Adrenal gland (tissue), 12 donors: ENCODE measurements around the gene ERF. TPM values are rescaled to one million over a fixed set of nuclear protein-coding genes. Genes with fewer than 3 reads are reported as not detected.
A peak's percentile ranks its signal among the peaks of the same experiment; 100 is the strongest.

Source experiments
- DNase-seq, 7 donors: peaks; one replicate each; pipeline ENCODE4 v3.0.0-alpha.2; 2019 to 2020
- H3K27ac ChIP-seq, 5 donors: fragments of 200-600 bp; sonication (generic) in 4 of 5; 1 replicate in 3 of 5; 2 replicates in 2 of 5; pipeline versions ENCODE4 v1.5.1 to v1.8.0; 2016 to 2020; ENCODE audit warnings: mild to moderate bottlenecking in 1 of 5
- H3K27me3 ChIP-seq: fragments of 200-600 bp; 2 replicates; pipeline ENCODE4 v1.8.0; 2021
- H3K36me3 ChIP-seq, 2 donors: fragments of 200-600 bp; replicated peaks in 1 of 2; 1 replicate in 1 of 2; 2 replicates in 1 of 2; pipeline versions ENCODE4 v1.5.1 to v1.8.0; 2018 to 2022
- H3K4me1 ChIP-seq, 2 donors: fragments of 200-600 bp; replicated peaks in 1 of 2; 1 replicate in 1 of 2; 2 replicates in 1 of 2; pipeline versions ENCODE4 v1.5.1 to v1.8.0; 2018 to 2021
- H3K4me3 ChIP-seq, 4 donors: fragments of 200-600 bp; sonication (generic) in 3 of 4; one replicate each; pipeline ENCODE4 v1.5.1; 2016 to 2018
- H3K9me3 ChIP-seq, 3 donors: fragments of 200-600 bp; sonication (generic) in 1 of 3; replicated peaks in 1 of 3; 1 replicate in 2 of 3; 2 replicates in 1 of 3; pipeline versions ENCODE4 v1.5.1 to v1.8.0; 2016 to 2021
- CTCF ChIP-seq, 6 experiments: fragments of 450-650 bp in 4 of 6; fragments of 200-600 bp in 2 of 6; sonication (generic) in 1 of 6; IDR thresholded peaks; 1 replicate in 5 of 6; 2 replicates in 1 of 6; pipeline versions ENCODE4 v1.5.1 to v1.8.0; 2016 to 2021; ENCODE audit warnings: antibody characterized with exemption in 6 of 6, mild to moderate bottlenecking in 2 of 6, moderate library complexity in 1 of 6
- POLR2A ChIP-seq, 2 donors: fragments of 450-650 bp; IDR thresholded peaks; one replicate each; pipeline ENCODE4 v1.6.1; 2017; ENCODE audit warnings: antibody characterized with exemption in 2 of 2, mild to moderate bottlenecking in 2 of 2, moderate library complexity in 1 of 2
- WGBS, 4 donors: extraction: QIAGEN DNeasy Blood & Tissue Kit in 2 of 4; methylation state at CpG; one replicate each; pipeline versions ENCODE4 v1.1.5 to v1.1.7; 2013 to 2017; 5-methylcytosine and 5-hydroxymethylcytosine counted together
- intact Hi-C, 2 donors: fragments of 100-400 bp; cut with DNase I; formaldehyde crosslinking; loops; one replicate each; pipeline versions ENCODE4 v1.14.1 to v1.15.0; 2022 to 2023
- polyA plus RNA-seq, 3 donors: library from polyadenylated mRNA; stranded (reverse); fragments of 200-250 nt in 2 of 3; fragments of 350-450 nt in 1 of 3; fragmentation: Illumina TruSeq in 1 of 3; extraction: RNeasy Lipid Tissue Mini Kit (QIAGEN cat#74804) in 1 of 3; gene quantifications; one replicate each; pipeline ENCODE4 v1.2.3, GENCODE V29; 2013 to 2014
- total RNA-seq, 9 donors: library from RNA; depleted of rRNA in 4 of 9; stranded (reverse); fragments of >200 nt in 4 of 9; fragments of 120-200 nt in 1 of 9; fragmentation: NEBNext Ultra II Directional in 1 of 9; extraction: Animal tissue kit (Norgen Biotek cat#: 25700) in 1 of 9; gene quantifications; one replicate each; pipeline versions ENCODE4 v1.1.0 to v1.2.4, GENCODE V29; 2013 to 2023
- donor health status: healthy with polysubstance abuse.
- donor health status: Bipolar disorder and iron deficiency.
- donor health status: DM: yes; HTN: yes; CAD: no.
- donor health status: DM: no; HTN: no; CAD: no.
- donor health status: DM: no; HTN: no; CAD: no.
- donor health status: DM: yes; HTN: yes; CAD: no.

Gene ERF
- total and polyA plus RNA-seq, 12 donors, result 11.4 to 147 (median 52.4) TPM

- 13 to 22% (median 14%) methylated on average over 6 of the region's 6 CpGs for WGBS, 4 donors
- DNase-seq, result peak in 3 of 7 donors; percentile 14 to 38 (median 33)
- intact Hi-C loops, result loop anchor here in 1 of 2 donors (2.0 kb wide), 1 partner anchor 29 kb away; no protein-coding TSS in a partner anchor
Observed at GRCh38 chr19:42279155-42279901, 24.4 kb upstream of the ERF start.

GRCh38 chr19:42278452-42279154, 23.7 kb upstream of the ERF start:
- H3K9me3 ChIP-seq, result no peaks in the 10 kb centered on the region
- H3K4me3 ChIP-seq, result no peak overlapping the region
- peaks cover 47 to 65% of the 10 kb centered on the region in 2 donors for H3K4me1 ChIP-seq
- 58 to 74% (median 68%) methylated on average over 3 to 5 of the region's 5 CpGs for WGBS, 4 donors
- peak in 4 of 7 donors; percentile 29 to 69 (median 46) for DNase-seq
- peak overlapping the region; percentile 12 to 100 (median 84) for H3K27ac ChIP-seq
- TF ChIP-seq CTCF (IDR thresholded peaks at IDR 0.05) (no peak), POLR2A (IDR thresholded peaks at IDR 0.05) (no peak)
- peaks cover 0 to 18% of the 10 kb centered on the region in 2 donors for H3K36me3 ChIP-seq
- intact Hi-C loops, result loop anchor here in 1 of 2 donors (2.0 kb wide), 1 partner anchor 28 kb away; no protein-coding TSS in a partner anchor
- H3K27me3 ChIP-seq, result no peaks in the 10 kb centered on the region

More at GRCh38 chr19:42279155-42279901, 24.4 kb upstream of the ERF start:
- H3K27me3 ChIP-seq, result no peaks in the 10 kb centered on the region
- H3K9me3 ChIP-seq, result no peaks in the 10 kb centered on the region
- TF ChIP-seq CTCF (IDR thresholded peaks at IDR 0.05) (no peak), POLR2A (IDR thresholded peaks at IDR 0.05) (no peak)
- H3K36me3 ChIP-seq, result peaks cover 0 to 10% of the 10 kb centered on the region in 2 donors
- peaks cover 47 to 65% of the 10 kb centered on the region in 2 donors for H3K4me1 ChIP-seq
- H3K27ac ChIP-seq, result peak overlapping the region in 4 of 5 donors; percentile 84 to 100 (median 92)
- peak overlapping the region in 1 of 4 donors; percentile 75 for H3K4me3 ChIP-seq

- TF ChIP-seq CTCF (IDR thresholded peaks at IDR 0.05) (no peak), POLR2A (IDR thresholded peaks at IDR 0.05) (peak in 1 of 2 donors; percentile 37)
- Histone ChIP-seq H3K4me1 (peaks cover 41 to 58% of the 10 kb centered on the region in 2 donors), H3K27ac (peak overlapping the region; percentile 25 to 100 (median 48)), H3K4me3 (no peak overlapping the region), H3K36me3 (peaks cover 0 to 24% of the 10 kb centered on the region in 2 donors), H3K9me3 (no peaks in the 10 kb centered on the region), H3K27me3 (no peaks in the 10 kb centered on the region)
- intact Hi-C loops, result loop anchor here in 1 of 2 donors (2.0 kb wide), 1 partner anchor 27 kb away; no protein-coding TSS in a partner anchor
- WGBS, 4 donors, result 37 to 49% (median 44%) methylated on average over 6 to 10 of the region's 10 CpGs
- DNase-seq, result peak; percentile 32 to 70 (median 52)
Observed at GRCh38 chr19:42277821-42278451, 23.0 kb upstream of the ERF start.

- Histone ChIP-seq H3K36me3 (peaks cover 0 to 35% of the 10 kb centered on the region in 2 donors), H3K9me3 (no peaks in the 10 kb centered on the region), H3K4me1 (peaks cover 31 to 48% of the 10 kb centered on the region in 2 donors), H3K4me3 (no peak overlapping the region), H3K27ac (peak overlapping the region in 2 of 5 donors; percentile 97 to 100), H3K27me3 (no peaks in the 10 kb centered on the region)
- WGBS, 4 donors, result 82 to 88% (median 84%) methylated on average over 4 of the region's 4 CpGs
- intact Hi-C loops, result no loop called here
- DNase-seq, result no peak
- no peak for TF ChIP-seq POLR2A (IDR thresholded peaks at IDR 0.05)
- no peak for TF ChIP-seq CTCF (IDR thresholded peaks at IDR 0.05)
Observed at GRCh38 chr19:42276821-42277220, 21.9 kb upstream of the ERF start.
